CD14-positive monocyte (primary cell): Measurements from ENCODE around the gene ELP1. TPM values are rescaled to one million over a fixed set of nuclear protein-coding genes. Genes with fewer than 3 reads are reported as not detected.

Experiments used
- DNase-seq, 3 donors: peaks; one replicate each; pipeline ENCODE4 v3.0.0-alpha.2; 2011 to 2022
- H2AFZ ChIP-seq: 2 replicates; pipeline ENCODE4 v1.6.0; 2012; ENCODE audit warnings: mild to moderate bottlenecking, low read depth, low read length, inconsistent platforms; ENCODE audit not compliant: insufficient read depth, poor library complexity, severe bottlenecking
- H3K27ac ChIP-seq, 2 donors: 1 replicate in 1 of 2; 2 replicates in 1 of 2; pipeline ENCODE4 v1.5.1; 2012 to 2013; ENCODE audit warnings: low read length in 2 of 2, control low read depth in 1 of 2, inconsistent platforms in 1 of 2, low read depth in 1 of 2, mild to moderate bottlenecking in 1 of 2
- H3K27me3 ChIP-seq, 2 donors: one replicate each; pipeline versions ENCODE4 v1.6.0 to v1.6.1; 2011 to 2013; ENCODE audit warnings: low read length in 2 of 2; ENCODE audit not compliant: control insufficient read depth in 2 of 2, insufficient read depth in 2 of 2
- H3K36me3 ChIP-seq, 2 donors: replicated peaks in 1 of 2; 1 replicate in 1 of 2; 2 replicates in 1 of 2; pipeline versions ENCODE4 v1.5.1 to v1.6.1; 2012 to 2013; ENCODE audit warnings: low read length in 2 of 2, control low read depth in 1 of 2, inconsistent platforms in 1 of 2, mild to moderate bottlenecking in 1 of 2; ENCODE audit not compliant: insufficient read depth in 2 of 2, control insufficient read depth in 1 of 2
- H3K4me1 ChIP-seq, 2 donors: 1 replicate in 1 of 2; 2 replicates in 1 of 2; pipeline versions ENCODE4 v1.5.1 to v1.6.1; 2012 to 2013; ENCODE audit warnings: low read length in 2 of 2, control low read depth in 1 of 2, inconsistent platforms in 1 of 2, mild to moderate bottlenecking in 1 of 2, moderate library complexity in 1 of 2; ENCODE audit not compliant: insufficient read depth in 2 of 2, control insufficient read depth in 1 of 2
- H3K4me2 ChIP-seq: replicated peaks from 2 replicates; pipeline ENCODE3; 2012; ENCODE audit warnings: low read length, moderate library complexity, mild to moderate bottlenecking; ENCODE audit not compliant: poor library complexity, severe bottlenecking; ENCODE audit errors: extremely low read depth
- H3K4me3 ChIP-seq, 3 experiments: fragments of 200-600 bp in 1 of 3; sonication (generic) in 1 of 3; replicated peaks in 1 of 3; 1 replicate in 2 of 3; 2 replicates in 1 of 3; pipeline ENCODE4 v1.5.1; 2011 to 2013; ENCODE audit warnings: low read length in 3 of 3, mild to moderate bottlenecking in 3 of 3, control low read depth in 2 of 3, low read depth in 2 of 3, inconsistent platforms in 1 of 3, moderate library complexity in 1 of 3
- H3K79me2 ChIP-seq: 2 replicates; pipeline ENCODE4 v1.6.0; 2012; ENCODE audit warnings: mild to moderate bottlenecking, control low read depth, inconsistent platforms, low read length, moderate library complexity; ENCODE audit not compliant: insufficient read depth
- H3K9ac ChIP-seq: 2 replicates; pipeline ENCODE4 v1.6.0; 2017; ENCODE audit warnings: low read length, mild to moderate bottlenecking; ENCODE audit not compliant: insufficient read depth, poor library complexity, severe bottlenecking
- H3K9me3 ChIP-seq, 2 donors: replicated peaks in 1 of 2; 1 replicate in 1 of 2; 2 replicates in 1 of 2; pipeline versions ENCODE4 v1.5.1 to v1.6.1; 2012 to 2013; ENCODE audit warnings: low read length in 2 of 2, control low read depth in 1 of 2; ENCODE audit not compliant: control insufficient read depth in 1 of 2, insufficient read depth in 1 of 2
- H4K20me1 ChIP-seq: 2 replicates; pipeline ENCODE4 v1.6.0; 2012; ENCODE audit warnings: mild to moderate bottlenecking, low read length, control low read depth, moderate library complexity; ENCODE audit not compliant: insufficient read depth
- H3K27ac Mint-ChIP-seq, 7 donors: one replicate each; pipeline ENCODE4 v1.8.0; 2020; ENCODE audit warnings: mild to moderate bottlenecking in 7 of 7, mixed read lengths in 7 of 7, moderate library complexity in 6 of 7, inconsistent platforms in 2 of 7
- H3K27me3 Mint-ChIP-seq, 3 donors: one replicate each; pipeline ENCODE4 v1.8.0; 2021 to 2022; ENCODE audit warnings: low read depth in 3 of 3, mild to moderate bottlenecking in 3 of 3, mixed read lengths in 3 of 3, moderate library complexity in 3 of 3, inconsistent platforms in 1 of 3
- H3K36me3 Mint-ChIP-seq, 2 donors: one replicate each; pipeline ENCODE4 v1.8.0; 2020; ENCODE audit warnings: mixed read lengths in 2 of 2, inconsistent platforms in 1 of 2, mild to moderate bottlenecking in 1 of 2
- H3K4me1 Mint-ChIP-seq: one replicate; pipeline ENCODE4 v1.8.0; 2020; ENCODE audit warnings: mild to moderate bottlenecking, mixed read lengths
- H3K4me3 Mint-ChIP-seq, 2 donors: one replicate each; pipeline ENCODE4 v1.8.0; 2020; ENCODE audit warnings: mild to moderate bottlenecking in 2 of 2, mixed read lengths in 2 of 2, moderate library complexity in 1 of 2
- H3K9me3 Mint-ChIP-seq, 7 donors: one replicate each; pipeline ENCODE4 v1.8.0; 2020 to 2022; ENCODE audit warnings: mixed read lengths in 7 of 7, mild to moderate bottlenecking in 6 of 7, moderate library complexity in 6 of 7, inconsistent platforms in 2 of 7
- WGBS: methylation state at CpG from one replicate; pipeline ENCODE4 v1.1.5; 2013; ENCODE audit warnings: missing lambda C conversion rate; ENCODE audit not compliant: insufficient coverage; 5-methylcytosine and 5-hydroxymethylcytosine counted together
- intact Hi-C, 2 donors: fragments of 100-400 bp; cut with micrococcal nuclease; formaldehyde crosslinking; loops; one replicate each; pipeline versions ENCODE4 v1.15.0 to v1.15.1; 2023
- polyA plus RNA-seq, 3 donors: library from polyadenylated mRNA; depleted of rRNA in 1 of 3; unstranded in 2 of 3; stranded (reverse) in 1 of 3; fragments of 300-500 nt in 2 of 3; fragments of >200 nt in 1 of 3; fragmentation: Illumina TruSeq in 2 of 3; gene quantifications; 1 replicate in 2 of 3; 2 replicates in 1 of 3; pipeline ENCODE4 v1.2.3, GENCODE V29; 2012 to 2021
- TF ChIP-seq, protein P1 (sequence below): fragments of 200-600 bp; IDR thresholded peaks from one replicate; pipeline ENCODE4 v1.8.0; 2022; ENCODE audit warnings: antibody characterized with exemption, mild to moderate bottlenecking

Gene ELP1
- polyA plus RNA-seq, 3 donors = 7.9 to 12.2 (median 11.1) TPM

DNA sequence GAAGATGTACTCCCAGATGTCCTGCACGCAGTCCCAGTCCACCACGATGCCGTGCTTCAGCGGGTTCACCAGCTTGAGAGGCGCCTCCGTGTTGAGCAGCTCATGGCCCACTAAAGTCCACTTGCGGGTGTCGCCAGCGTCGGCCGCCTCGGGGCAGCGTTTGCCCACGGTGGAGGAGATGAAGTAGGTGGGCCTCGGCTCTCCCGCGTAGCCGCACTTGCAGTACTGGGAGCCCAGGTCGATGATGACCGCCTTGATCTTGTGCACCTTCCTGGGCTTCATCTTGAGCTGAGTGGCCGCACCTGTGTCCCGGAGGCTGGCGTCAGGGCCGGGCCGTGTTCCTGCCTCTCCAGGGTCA is 78.4 kb downstream of the ELP1 start:
- no peak overlapping the region for H2AFZ ChIP-seq
- no peaks in the 10 kb centered on the region for H4K20me1 ChIP-seq
- no peak overlapping the region for H3K4me3 ChIP-seq
- no peak overlapping the region for H3K27ac Mint-ChIP-seq
- H3K27ac ChIP-seq = no peak overlapping the region
- TF ChIP-seq, protein P1, sequence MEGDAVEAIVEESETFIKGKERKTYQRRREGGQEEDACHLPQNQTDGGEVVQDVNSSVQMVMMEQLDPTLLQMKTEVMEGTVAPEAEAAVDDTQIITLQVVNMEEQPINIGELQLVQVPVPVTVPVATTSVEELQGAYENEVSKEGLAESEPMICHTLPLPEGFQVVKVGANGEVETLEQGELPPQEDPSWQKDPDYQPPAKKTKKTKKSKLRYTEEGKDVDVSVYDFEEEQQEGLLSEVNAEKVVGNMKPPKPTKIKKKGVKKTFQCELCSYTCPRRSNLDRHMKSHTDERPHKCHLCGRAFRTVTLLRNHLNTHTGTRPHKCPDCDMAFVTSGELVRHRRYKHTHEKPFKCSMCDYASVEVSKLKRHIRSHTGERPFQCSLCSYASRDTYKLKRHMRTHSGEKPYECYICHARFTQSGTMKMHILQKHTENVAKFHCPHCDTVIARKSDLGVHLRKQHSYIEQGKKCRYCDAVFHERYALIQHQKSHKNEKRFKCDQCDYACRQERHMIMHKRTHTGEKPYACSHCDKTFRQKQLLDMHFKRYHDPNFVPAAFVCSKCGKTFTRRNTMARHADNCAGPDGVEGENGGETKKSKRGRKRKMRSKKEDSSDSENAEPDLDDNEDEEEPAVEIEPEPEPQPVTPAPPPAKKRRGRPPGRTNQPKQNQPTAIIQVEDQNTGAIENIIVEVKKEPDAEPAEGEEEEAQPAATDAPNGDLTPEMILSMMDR = no peak
- 97% methylated on average over 21 of the region's 25 CpGs for WGBS
- no peak overlapping the region for H3K4me3 Mint-ChIP-seq
- H3K36me3 ChIP-seq = no peaks in the 10 kb centered on the region
- H3K4me1 ChIP-seq = peaks cover 0 to 3% of the 10 kb centered on the region in 2 donors
- no peak overlapping the region for H3K9ac ChIP-seq
- no peaks in the 10 kb centered on the region for H3K9me3 ChIP-seq
- no peaks in the 10 kb centered on the region for H3K36me3 Mint-ChIP-seq
- H3K4me2 ChIP-seq = no peak overlapping the region
- H3K4me1 Mint-ChIP-seq = peaks cover 16% of the 10 kb centered on the region
- no peaks in the 10 kb centered on the region for H3K79me2 ChIP-seq
- H3K27me3 ChIP-seq = peaks cover 0 to 3% of the 10 kb centered on the region in 2 donors
- peaks cover 0 to 5% (median 5%) of the 10 kb centered on the region in 3 donors for H3K27me3 Mint-ChIP-seq
- H3K9me3 Mint-ChIP-seq = peaks cover 0 to 2% (median 0%) of the 10 kb centered on the region in 7 donors
- intact Hi-C loops = no loop called here
- no peak for DNase-seq

- Mint-ChIP-seq H3K4me3 (no peak overlapping the region), H3K9me3 (peaks cover 0 to 2% (median 0%) of the 10 kb centered on the region in 7 donors), H3K27ac (no peak overlapping the region), H3K36me3 (no peaks in the 10 kb centered on the region), H3K27me3 (peaks cover 0 to 5% (median 5%) of the 10 kb centered on the region in 3 donors), H3K4me1 (peaks cover 13% of the 10 kb centered on the region)
- no peaks in the 10 kb centered on the region for H3K9me3 ChIP-seq
- H3K36me3 ChIP-seq = no peaks in the 10 kb centered on the region
- no peaks in the 10 kb centered on the region for H4K20me1 ChIP-seq
- DNase-seq = no peak
- H3K4me2 ChIP-seq = no peak overlapping the region
- intact Hi-C loops = no loop called here
- no peak overlapping the region for H3K4me3 ChIP-seq
- 97% methylated on average over 59 of the region's 59 CpGs for WGBS
- peaks cover 0 to 3% of the 10 kb centered on the region in 2 donors for H3K4me1 ChIP-seq
- H2AFZ ChIP-seq = no peak overlapping the region
- TF ChIP-seq, protein P1 = no peak
- H3K27ac ChIP-seq = no peak overlapping the region
- H3K9ac ChIP-seq = no peak overlapping the region
- H3K79me2 ChIP-seq = no peaks in the 10 kb centered on the region
- peaks cover 0 to 3% of the 10 kb centered on the region in 2 donors for H3K27me3 ChIP-seq
Measured at GRCh38 chr9:108854641-108855528, 79.0 kb downstream of the ELP1 start.
